Left cardiac atrium (tissue), 4 donors: ENCODE data around the gene LYL1. TPM values are rescaled to one million over a fixed set of nuclear protein-coding genes. Genes with fewer than 3 reads are reported as not detected.
A peak's percentile ranks its signal among the peaks of the same experiment; 100 is the strongest.

ENCODE experiments used
- ATAC-seq, 2 donors: fragments of 200-7000 bp; cut with Tn5 transposase; one replicate each; pipeline ENCODE4 v1.9.1; 2020; ENCODE audit warnings: mild to moderate bottlenecking in 2 of 2, moderate library complexity in 2 of 2
- DNase-seq: peaks from one replicate; pipeline ENCODE4 v3.0.0-alpha.2; 2020
- intact Hi-C, 2 donors: fragments of 100-400 bp; cut with DNase I; formaldehyde crosslinking; loops; one replicate each; pipeline versions ENCODE4 v1.14.1 to v1.15.1; 2022 to 2023
- total RNA-seq, 2 donors: library from RNA; stranded (reverse); fragmentation: NEBNext Ultra II Directional; extraction: Animal tissue kit (Norgen Biotek cat#: 25700); gene quantifications; one replicate each; pipeline ENCODE4 v1.2.1, GENCODE V29; 2021
- donor health status: DM: no; HTN: yes; CAD: no.
- donor health status: DM: no; HTN: yes; CAD: no; lungs with severe emphysema.
- donor health status: DM: yes; HTN: yes; CAD: no.
- donor health status: Dilated cardiomyopathy.

The LYL1 gene
- total RNA-seq, 2 donors from 2014 or later, result 7.5 to 9.0 TPM

DNA sequence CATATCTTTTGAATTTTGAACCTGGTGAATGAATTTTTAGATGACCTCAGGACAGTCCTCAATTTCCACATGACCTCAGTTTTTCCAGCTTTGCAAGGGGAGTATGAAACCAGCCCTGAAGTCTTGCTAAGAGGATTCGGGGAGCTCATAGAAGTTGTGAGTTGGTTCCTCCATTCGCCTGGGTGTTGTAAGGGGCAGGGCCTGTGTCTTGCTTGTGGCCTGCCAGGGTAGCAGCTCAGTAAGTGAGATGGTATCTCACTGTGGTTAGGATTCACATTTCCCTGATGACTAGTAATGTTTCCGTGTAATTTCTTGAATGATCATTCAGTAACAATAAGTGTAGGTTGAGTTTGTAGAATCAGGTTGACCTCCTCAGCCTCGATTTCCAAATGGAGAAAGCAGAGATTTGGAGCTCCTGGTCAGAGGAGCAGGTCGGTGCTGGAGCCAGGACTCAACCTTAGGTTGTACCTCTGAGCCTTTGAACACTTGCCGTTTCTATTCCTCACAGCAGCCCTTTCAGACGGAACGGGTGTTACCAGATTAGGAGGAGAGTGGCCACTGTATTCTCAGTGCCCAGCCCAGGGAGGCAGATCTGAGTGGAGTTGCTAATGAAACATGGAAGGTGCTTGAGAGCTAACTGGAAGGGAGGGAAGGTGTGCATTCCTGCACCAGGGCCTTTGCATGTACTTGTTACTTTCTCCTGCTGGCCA is 30.0 kb upstream of the LYL1 start:
- intact Hi-C loops, result no loop called here
- ATAC-seq (no peak), DNase-seq (no peak)

DNA sequence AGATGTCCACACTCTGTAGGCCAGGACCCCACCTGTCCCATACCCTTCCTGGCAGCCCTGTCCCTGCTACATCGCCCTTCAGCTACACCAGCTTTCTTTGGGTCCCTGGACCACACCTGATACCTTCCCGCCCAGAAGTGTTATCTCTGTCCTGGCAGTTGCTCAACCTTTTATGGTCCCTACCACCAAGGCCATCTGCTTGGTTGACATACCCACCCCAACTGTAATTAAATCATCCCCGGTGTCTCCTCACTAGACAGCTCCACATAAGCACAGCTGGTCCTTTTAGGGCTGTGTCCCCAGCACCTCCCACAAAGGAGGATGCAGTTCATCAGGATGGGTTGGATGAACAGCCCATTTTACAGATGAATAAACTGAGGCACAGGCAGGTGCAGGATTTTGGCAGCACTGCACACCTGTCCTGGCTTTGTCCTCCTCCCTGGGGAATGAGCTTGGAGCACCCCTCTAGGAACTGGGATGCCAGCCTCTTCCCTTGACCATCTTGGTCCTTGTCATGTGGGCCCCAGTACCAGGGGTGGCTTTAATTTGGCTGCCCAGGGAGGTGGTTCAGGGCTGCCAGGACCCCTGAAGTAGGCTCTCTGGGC is 28.3 kb upstream of the LYL1 start:
- ATAC-seq, result no peak

DNA sequence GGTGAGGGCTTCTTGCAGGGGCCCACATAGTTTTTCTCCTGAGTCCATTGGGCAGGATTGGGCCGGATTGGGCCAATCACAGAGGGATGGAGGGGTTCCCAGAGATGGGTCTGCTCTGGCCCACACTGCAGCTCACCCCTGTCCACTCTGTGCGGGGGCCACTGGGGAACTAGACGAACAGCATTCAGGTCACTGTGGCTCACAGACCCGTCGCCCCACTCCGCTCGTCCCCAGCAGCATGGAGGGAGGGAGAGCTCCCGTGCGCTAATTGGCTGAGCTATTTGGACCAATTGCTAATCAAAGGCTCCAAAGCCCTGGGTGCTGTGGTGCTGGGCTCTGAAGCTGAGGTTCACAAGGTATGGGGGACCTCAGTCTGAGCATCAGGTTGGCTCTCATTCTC is 26.7 kb upstream of the LYL1 start:
- ATAC-seq (no peak), DNase-seq (no peak)
- intact Hi-C loops, result no loop called here

More for the DNA sequence above, 28.3 kb upstream of the LYL1 start:
- no peak for DNase-seq
- intact Hi-C loops, result no loop called here

DNA sequence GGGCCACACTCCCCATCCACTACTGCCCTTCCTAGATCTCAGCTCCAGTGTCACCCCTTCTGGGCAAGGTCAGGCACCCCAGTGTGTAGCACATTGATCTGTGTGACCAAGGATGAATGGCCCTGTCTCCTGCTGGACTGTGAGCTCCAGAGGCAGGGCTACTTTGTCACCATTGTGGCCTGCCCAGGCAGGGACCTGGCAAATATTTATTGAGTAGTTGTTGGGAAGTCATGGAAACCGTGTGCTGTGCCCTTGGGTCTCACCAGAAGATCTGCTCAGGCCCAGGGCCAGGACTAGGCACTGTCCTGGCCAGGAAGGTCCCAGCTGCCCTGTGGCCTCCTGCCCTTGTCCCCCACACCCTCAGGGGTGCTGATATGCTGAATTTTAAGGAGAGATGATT is 25.9 kb upstream of the LYL1 start:
- intact Hi-C loops, result no loop called here
- no peak for ATAC-seq

DNA sequence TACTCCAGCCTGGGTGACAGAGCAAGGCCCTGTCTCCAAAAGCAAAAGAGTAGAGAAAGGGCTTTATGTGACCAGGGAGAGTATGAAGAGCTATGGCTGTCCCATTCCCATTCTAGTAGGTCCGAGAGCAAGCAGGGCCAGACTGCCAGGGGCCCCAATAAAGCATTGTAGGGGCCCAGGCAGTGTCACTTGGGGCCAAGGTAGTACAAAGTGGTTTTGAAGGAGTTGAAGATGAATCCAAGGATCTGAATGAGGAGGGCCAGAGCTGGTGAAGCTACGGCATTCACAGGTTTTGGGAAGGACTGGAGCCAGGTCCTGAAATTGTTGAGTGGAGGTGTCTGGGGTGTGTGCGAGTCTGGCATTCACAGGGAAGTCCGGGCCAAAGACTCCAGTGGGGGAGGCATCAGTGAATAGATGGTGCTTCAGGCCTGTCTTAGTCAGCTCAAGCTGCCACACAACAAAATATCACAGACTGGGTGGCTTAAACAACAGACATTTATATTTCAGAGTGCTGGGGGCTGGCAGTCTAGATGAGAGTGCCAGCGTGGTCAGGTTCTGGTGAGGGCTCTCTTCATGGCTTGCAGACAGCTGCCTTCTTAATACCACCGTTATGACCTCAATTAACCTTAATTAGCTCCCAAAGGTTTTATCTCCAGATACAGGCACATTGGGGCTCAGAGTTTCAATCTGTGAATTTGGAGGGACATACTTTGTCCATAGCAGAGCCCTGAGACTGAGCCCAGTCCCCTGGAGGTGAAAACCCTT is 25.3 kb upstream of the LYL1 start:
- ATAC-seq (no peak), DNase-seq (no peak)
- intact Hi-C loops, result no loop called here

More for the DNA sequence above, 25.9 kb upstream of the LYL1 start:
- DNase-seq, result no peak

DNA sequence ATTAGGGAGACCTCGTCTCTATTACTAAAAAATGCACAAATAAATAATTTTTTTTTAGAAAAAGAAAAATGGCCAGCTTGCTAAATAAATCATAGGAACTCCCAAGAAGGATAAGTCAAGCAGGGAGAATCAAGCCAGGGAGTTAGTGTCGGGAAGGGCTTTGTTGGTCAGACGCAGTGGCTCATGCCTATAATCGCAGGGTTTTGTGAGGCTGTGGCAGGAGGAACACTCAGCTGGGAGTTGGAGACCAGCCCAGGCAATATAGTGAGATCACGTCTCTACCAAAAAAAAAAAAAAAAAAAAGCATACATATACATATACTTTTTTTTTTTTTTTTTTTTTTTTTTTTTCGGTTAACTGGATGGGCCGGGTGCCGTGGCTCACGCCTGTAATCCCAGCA is 24.4 kb upstream of the LYL1 start:
- intact Hi-C loops, result no loop called here

DNA sequence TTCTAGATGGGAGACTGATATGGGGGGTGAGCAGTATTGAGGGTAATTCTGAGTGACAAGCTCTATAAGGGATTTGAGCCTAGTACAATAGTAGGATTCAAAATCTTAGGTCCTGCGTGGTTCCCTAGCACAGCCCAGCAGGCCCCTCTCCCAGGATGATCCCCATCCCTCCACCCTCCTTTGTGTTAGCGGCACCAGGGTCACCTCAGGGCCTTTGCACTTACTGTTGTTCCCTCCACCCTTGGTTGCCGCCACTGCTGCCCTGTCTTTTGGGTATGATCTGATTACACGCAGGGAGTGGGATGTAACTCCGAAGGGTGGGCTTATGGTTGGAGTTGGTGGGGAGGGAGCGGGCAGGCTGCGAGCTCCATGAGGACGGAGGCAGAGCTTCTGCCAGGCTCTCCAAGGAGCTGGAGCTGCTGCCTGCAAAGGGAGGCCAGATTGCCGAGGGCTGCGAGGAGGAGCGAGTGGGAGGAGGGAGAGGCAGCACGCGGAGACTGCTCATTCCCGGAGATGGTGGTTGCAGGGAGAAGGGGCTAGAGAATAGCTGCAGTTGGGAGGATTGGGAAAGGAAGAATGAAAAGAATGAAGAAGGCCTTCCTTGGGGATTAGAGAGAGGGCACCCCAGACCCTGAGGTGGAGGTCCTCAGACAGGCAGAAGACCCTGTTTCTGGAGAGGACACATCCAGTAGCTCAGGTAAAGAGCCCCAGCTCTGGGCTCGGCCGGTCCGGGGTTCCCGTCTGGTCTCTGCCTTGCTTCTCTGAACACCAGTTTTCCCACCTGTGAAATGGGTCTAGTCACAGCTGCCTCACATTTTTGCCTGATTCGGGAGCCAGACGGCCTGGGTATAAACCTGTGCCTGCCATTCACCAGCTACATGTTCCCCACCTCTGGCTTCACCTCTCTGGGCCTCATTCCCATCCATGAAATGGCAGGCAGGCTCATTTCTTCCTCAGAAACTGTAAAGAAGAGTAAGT is 20.6 kb upstream of the LYL1 start:
- intact Hi-C loops, result no loop called here
- ATAC-seq, result no peak

More for the DNA sequence above, 24.4 kb upstream of the LYL1 start:
- no peak for DNase-seq
- no peak for ATAC-seq

DNA sequence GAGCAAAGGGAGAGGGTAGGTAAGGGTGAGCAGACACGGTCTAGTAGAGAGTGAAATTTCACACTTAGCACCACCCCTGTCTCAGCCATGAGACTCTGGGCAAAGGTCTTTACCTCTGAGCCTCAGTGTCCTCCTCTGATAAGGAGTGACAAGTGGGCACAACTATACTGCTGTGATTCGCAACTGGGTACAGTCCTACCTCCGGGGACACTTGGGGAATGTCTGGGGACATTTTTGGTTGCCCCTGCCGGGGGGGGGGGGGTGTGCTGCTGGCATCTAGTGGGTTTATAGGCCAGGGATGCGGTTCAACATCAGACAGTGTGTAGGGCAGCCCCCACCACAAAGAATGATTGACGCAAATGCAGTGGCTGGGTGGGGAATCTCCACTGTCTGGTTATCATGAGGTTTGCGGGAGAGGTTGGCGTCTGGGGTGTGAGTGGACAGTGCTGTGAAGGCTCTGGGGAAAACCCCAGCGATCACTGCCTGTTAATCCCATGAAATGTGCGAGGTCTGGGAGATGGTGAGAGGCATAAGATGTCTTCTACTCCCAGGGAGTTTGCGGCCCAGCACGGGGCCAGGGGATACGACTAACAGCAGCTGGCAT is 19.7 kb upstream of the LYL1 start:
- intact Hi-C loops, result no loop called here
- DNase-seq, result no peak
- no peak for ATAC-seq

More for the DNA sequence above, 20.6 kb upstream of the LYL1 start:
- DNase-seq, result no peak

DNA sequence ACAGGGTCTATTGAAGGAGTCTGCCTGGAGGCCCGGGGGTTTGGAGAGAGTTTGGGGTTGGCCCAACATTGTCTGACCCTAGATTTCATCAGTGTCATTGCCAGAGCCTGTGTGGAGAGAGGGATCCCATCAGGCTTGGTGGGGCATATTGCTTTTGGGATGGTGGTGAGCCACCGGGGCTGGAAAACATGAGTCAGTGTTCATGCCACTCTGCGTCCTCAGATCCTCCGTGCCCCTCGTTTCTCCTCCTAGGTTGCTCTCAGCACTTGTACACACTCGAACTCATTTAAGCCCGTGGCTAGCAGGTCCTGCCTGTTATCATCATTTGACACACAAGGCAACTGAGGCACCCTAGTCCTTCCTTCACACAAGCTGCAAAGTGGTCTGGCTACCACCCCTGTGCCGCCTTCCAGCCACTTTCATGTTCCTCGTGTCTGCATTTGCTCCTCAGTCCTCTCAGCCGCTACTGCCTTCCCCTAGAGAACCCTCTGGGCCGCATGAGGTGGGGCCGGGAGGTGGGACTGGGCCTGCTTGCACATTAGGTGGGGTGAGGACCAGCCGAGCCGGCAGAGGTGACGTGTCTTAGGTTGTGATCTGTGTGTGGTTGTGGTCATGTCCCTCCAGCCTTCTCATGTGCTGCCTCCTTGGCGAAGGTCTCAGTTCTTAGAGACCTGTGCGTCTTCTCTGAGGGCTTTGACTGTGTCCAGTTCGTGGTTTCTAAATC is 19.1 kb upstream of the LYL1 start:
- intact Hi-C loops, result no loop called here
- DNase-seq (no peak), ATAC-seq (no peak)

DNA sequence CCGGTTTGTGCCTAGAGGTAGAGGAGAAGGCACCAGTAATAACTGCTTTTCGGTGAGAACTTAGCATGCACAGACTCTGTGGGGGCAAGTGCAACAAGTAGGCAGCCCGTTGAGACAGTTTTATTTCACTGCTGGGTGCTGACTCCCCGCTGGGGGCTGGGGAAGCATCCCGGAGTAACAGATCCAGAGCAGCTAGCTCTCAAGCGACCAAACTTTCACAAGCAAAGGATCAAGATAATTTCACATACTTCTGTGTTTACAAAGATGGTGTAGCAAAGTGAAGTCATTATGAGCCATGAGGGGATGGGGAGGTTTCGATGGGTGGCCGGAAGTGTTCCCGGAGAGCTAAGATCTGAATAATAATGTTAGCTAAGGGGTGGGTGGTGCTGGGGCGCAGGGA is 18.2 kb upstream of the LYL1 start:
- no peak for DNase-seq
- ATAC-seq, result no peak
- intact Hi-C loops, result no loop called here

DNA sequence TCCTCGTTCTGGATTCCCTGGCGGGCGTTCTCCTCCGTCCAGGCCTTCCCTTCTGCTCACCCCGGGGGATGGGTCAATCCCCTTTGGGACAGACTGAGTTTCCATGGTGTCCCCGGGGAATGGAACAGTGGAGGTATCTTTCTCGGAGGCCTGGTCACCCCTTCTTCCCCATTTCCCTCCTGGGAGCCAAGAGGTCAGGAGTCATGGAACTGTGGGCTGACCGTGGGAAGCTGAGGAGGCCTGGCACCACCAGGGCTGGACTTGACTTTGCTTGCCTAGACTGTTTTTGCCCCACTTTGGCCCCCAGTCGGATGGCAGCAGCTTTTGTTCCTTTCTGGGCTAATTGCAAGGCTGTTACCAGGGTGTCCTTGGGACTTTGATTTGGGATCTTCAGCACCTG is 17.4 kb upstream of the LYL1 start:
- ATAC-seq, result no peak
- DNase-seq, result no peak
- intact Hi-C loops, result no loop called here

DNA sequence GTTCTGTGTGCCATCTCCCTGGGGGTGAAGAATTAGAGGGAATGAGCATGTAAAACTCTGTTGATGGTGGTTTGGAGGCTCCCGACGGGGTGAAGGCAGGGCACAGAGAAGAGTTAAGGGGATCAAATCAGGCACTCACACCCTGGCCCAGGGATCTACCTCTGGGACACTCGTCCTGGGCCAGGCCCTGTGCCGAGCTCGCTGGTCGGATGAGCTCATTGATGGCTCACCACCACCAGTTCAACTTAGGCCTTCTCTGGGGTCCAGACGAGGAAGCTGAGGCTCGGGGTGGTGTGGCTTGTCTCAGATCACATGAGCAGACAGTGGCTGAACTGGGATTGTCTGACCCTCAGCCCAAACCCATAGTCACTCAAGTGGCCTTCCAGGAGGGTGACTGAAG is 17.0 kb upstream of the LYL1 start:
- intact Hi-C loops, result no loop called here
- no peak for ATAC-seq
- DNase-seq, result no peak

DNA sequence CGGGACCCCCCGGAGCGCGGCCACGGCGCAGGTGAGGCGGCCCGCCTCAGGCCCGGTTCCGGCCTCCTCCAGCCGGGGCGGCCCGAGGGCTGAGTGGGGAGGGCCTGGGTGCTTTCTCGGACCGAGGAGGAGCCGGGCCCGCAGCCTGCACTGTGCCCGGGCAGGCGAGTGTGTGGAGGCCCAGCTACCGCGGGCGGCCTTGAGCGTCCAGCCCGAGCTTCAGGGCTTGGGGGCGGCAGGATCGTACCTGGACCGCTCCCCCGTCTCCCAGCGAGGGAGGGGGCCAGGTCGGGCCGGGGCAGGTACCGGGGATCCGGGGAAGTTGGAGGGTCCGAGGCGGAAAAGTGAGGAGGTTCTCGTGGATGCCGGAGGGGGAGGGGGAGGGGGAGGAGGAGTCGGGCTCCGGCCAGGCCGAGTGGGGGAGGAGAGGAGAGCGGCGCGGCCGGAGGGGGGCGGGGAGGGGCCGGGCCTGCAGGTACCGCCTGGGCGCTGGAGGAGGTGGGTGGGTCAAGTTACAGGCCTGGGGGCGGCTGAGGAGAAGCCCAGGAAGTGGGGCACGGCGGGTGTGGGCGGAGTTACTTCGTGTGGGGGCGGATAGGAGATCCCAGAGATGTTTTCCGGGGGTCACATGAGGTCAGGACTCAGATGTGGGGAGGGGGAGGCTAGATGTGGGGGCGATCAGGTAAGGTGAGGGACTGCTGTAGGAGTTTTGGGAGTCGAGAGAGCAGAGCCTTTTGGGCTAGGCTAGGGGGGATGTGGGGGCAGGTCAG is 16.0 kb upstream of the LYL1 start:
- intact Hi-C loops, result no loop called here
- peak in 1 of 2 donors; percentile 19 for ATAC-seq

DNA sequence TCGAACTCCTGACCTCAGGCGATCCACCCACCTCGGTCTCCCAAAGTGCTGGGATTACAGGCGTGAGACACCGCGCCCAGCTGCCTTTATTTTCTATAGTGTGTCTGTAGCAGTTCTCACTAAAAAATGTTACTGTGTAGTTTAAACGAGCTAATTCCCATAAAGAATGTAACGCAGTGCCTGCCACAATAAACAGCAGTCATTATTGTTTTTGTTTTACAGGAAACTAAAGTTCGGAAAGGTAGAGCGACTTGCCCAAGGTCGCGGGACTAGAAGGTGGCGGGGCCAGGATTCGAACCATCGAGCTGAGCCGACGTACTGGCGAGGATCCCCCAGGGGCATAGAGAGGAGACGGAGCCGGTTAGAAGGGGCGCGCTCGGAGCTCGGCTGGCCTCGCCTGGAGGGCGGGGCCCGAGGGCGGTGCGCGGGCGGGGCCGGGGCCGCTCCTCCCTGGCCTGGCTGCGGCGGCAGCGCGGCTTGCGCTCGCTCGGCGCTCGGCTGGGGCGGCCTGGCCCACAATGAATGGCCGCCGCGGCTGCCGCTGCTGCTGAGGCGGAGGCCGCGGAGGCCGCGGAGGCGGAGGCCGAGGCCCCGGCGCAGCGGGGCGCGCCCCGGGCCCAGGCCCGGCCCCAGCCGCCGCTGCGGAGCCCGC is 15.2 kb upstream of the LYL1 start, which contains the start of gene NACC1:
Gene NACC1, plus strand, starts transcription at position 493 of the 652 bp plus-strand sequence. CDS start 16,944 bp downstream, outside the sequence.
- ATAC-seq (peak; percentile 95 to 98), DNase-seq (peak; percentile 91)
- intact Hi-C loops, result no loop called here

More for the DNA sequence above, 16.0 kb upstream of the LYL1 start:
- peak; percentile 59 for DNase-seq

DNA sequence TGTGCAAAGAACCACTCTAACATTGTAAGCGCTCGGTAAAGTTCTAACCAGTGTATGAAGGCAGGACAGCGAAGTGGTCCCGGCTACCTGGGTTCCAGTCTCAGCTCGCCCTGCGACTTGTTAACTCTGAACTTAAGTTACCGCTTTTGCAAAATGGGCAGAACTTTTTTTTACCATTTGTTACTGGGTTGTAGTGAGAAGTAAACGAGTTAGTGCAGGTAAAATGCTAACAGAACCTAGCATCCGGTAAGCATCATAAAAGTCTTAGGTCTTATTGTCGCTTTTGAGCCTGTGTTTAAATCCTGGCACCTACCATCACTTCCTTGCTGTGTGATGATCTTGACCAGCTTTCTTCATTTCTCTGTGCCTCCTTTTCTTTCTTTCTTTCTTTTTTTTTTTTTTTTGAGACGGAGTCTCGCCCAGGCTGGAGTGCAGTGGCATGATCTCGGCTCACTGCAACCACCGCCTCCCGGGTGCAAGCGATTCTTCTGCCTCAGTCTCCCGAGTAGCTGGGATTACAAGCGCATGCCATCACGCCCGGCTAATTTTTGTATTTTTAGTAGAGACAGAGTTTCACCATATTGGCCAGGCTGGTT is 14.6 kb upstream of the LYL1 start:
- ATAC-seq, result peak; percentile 1 to 2
- intact Hi-C loops, result no loop called here
- DNase-seq, result no peak
